Rectal smooth muscle tissue (tissue), 1 donor: ENCODE data around the gene IL12A.

Experiments used
- H3K27ac ChIP-seq: one replicate; pipeline ENCODE4 v1.7.0; 2013; ENCODE audit warnings: low read depth, low read length, inconsistent platforms
- H3K27me3 ChIP-seq: one replicate; pipeline ENCODE4 v1.7.0; 2013; ENCODE audit warnings: low read length; ENCODE audit not compliant: control insufficient read depth, insufficient read depth
- H3K36me3 ChIP-seq: one replicate; pipeline ENCODE4 v1.7.0; 2013; ENCODE audit warnings: low read length; ENCODE audit not compliant: control insufficient read depth, insufficient read depth
- H3K4me1 ChIP-seq: one replicate; pipeline ENCODE4 v1.7.0; 2013; ENCODE audit warnings: low read length; ENCODE audit not compliant: control insufficient read depth, insufficient read depth
- H3K4me3 ChIP-seq: one replicate; pipeline ENCODE4 v1.7.0; 2013; ENCODE audit warnings: low read length
- H3K9ac ChIP-seq: one replicate; pipeline ENCODE4 v1.7.0; 2013; ENCODE audit warnings: low read length

Gene IL12A

GRCh38 chr3:159996018-159996417 lies 7.4 kb downstream of the IL12A start:
- Histone ChIP-seq H3K4me1 (peaks cover 7% of the 10 kb centered on the region), H3K27me3 (no peaks in the 10 kb centered on the region), H3K36me3 (no peaks in the 10 kb centered on the region), H3K9ac (no peak overlapping the region), H3K27ac (no peak overlapping the region), H3K4me3 (no peak overlapping the region)

GRCh38 chr3:159996959-159997358 lies 8.3 kb downstream of the IL12A start:
- Histone ChIP-seq H3K9ac (no peak overlapping the region), H3K4me3 (no peak overlapping the region), H3K27me3 (no peaks in the 10 kb centered on the region), H3K27ac (no peak overlapping the region), H3K4me1 (peaks cover 7% of the 10 kb centered on the region), H3K36me3 (no peaks in the 10 kb centered on the region)

GRCh38 chr3:160001148-160001760 lies 12.6 kb downstream of the IL12A start:
- Histone ChIP-seq H3K36me3 (no peaks in the 10 kb centered on the region), H3K27ac (no peak overlapping the region), H3K4me3 (no peak overlapping the region), H3K27me3 (no peaks in the 10 kb centered on the region), H3K9ac (no peak overlapping the region), H3K4me1 (no peaks in the 10 kb centered on the region)

- no peak overlapping the region for H3K9ac ChIP-seq
- H3K4me3 ChIP-seq = no peak overlapping the region
- no peaks in the 10 kb centered on the region for H3K27me3 ChIP-seq
- no peak overlapping the region for H3K27ac ChIP-seq
- peaks cover 2% of the 10 kb centered on the region for H3K4me1 ChIP-seq
- H3K36me3 ChIP-seq = no peaks in the 10 kb centered on the region
Observed at GRCh38 chr3:160001850-160002623, 13.4 kb downstream of the IL12A start.

- no peak overlapping the region for H3K4me3 ChIP-seq
- H3K27ac ChIP-seq = no peak overlapping the region
- no peak overlapping the region for H3K9ac ChIP-seq
- no peaks in the 10 kb centered on the region for H3K36me3 ChIP-seq
- H3K4me1 ChIP-seq = peaks cover 2% of the 10 kb centered on the region
- no peaks in the 10 kb centered on the region for H3K27me3 ChIP-seq
Observed at GRCh38 chr3:160003520-160004128, 15.0 kb downstream of the IL12A start.

- no peaks in the 10 kb centered on the region for H3K36me3 ChIP-seq
- H3K4me1 ChIP-seq = peaks cover 2% of the 10 kb centered on the region
- no peak overlapping the region for H3K27ac ChIP-seq
- no peak overlapping the region for H3K9ac ChIP-seq
- H3K4me3 ChIP-seq = no peak overlapping the region
- H3K27me3 ChIP-seq = no peaks in the 10 kb centered on the region
Observed at GRCh38 chr3:160005004-160005403, 16.4 kb downstream of the IL12A start.

- Histone ChIP-seq H3K27me3 (no peaks in the 10 kb centered on the region), H3K36me3 (no peaks in the 10 kb centered on the region), H3K4me1 (peaks cover 2% of the 10 kb centered on the region), H3K4me3 (no peak overlapping the region), H3K27ac (no peak overlapping the region), H3K9ac (no peak overlapping the region)
Observed at GRCh38 chr3:160006282-160007163, 17.9 kb downstream of the IL12A start.

GRCh38 chr3:160008961-160009360 lies 20.3 kb downstream of the IL12A start:
- Histone ChIP-seq H3K27ac (no peak overlapping the region), H3K9ac (no peak overlapping the region), H3K27me3 (no peaks in the 10 kb centered on the region), H3K36me3 (no peaks in the 10 kb centered on the region), H3K4me3 (no peak overlapping the region), H3K4me1 (peaks cover 2% of the 10 kb centered on the region)

- H3K27me3 ChIP-seq = no peaks in the 10 kb centered on the region
- H3K4me3 ChIP-seq = no peak overlapping the region
- no peaks in the 10 kb centered on the region for H3K36me3 ChIP-seq
- H3K4me1 ChIP-seq = peaks cover 2% of the 10 kb centered on the region
- H3K9ac ChIP-seq = no peak overlapping the region
- H3K27ac ChIP-seq = no peak overlapping the region
Observed at GRCh38 chr3:160009525-160009924, 20.9 kb downstream of the IL12A start.

GRCh38 chr3:160010578-160010977 lies 21.9 kb downstream of the IL12A start:
- peaks cover 2% of the 10 kb centered on the region for H3K4me1 ChIP-seq
- no peak overlapping the region for H3K9ac ChIP-seq
- no peak overlapping the region for H3K27ac ChIP-seq
- no peaks in the 10 kb centered on the region for H3K36me3 ChIP-seq
- H3K4me3 ChIP-seq = no peak overlapping the region
- H3K27me3 ChIP-seq = no peaks in the 10 kb centered on the region

- Histone ChIP-seq H3K4me3 (no peak overlapping the region), H3K27ac (no peak overlapping the region), H3K9ac (no peak overlapping the region), H3K4me1 (no peaks in the 10 kb centered on the region), H3K27me3 (no peaks in the 10 kb centered on the region), H3K36me3 (no peaks in the 10 kb centered on the region)
Observed at GRCh38 chr3:160012108-160012507, 23.5 kb downstream of the IL12A start.

- H3K4me3 ChIP-seq = no peak overlapping the region
- H3K27me3 ChIP-seq = no peaks in the 10 kb centered on the region
- H3K9ac ChIP-seq = no peak overlapping the region
- no peaks in the 10 kb centered on the region for H3K36me3 ChIP-seq
- no peaks in the 10 kb centered on the region for H3K4me1 ChIP-seq
- no peak overlapping the region for H3K27ac ChIP-seq
Observed at GRCh38 chr3:160016972-160017371, 28.3 kb downstream of the IL12A start.
